Ovary (tissue), 3 donors: ENCODE results near the gene NAV2.

ENCODE experiments used
- CTCF ChIP-seq, 3 donors: fragments of 450-650 bp in 2 of 3; fragments of 200-600 bp in 1 of 3; IDR thresholded peaks; one replicate each; pipeline versions ENCODE4 v1.5.1 to v1.8.0; 2016 to 2022; ENCODE audit warnings: antibody characterized with exemption in 3 of 3, mild to moderate bottlenecking in 1 of 3
- EP300 ChIP-seq: sonication (generic); formaldehyde crosslinking; IDR thresholded peaks from one replicate; pipeline ENCODE4 v1.6.1; 2017; ENCODE audit warnings: antibody characterized with exemption
- POLR2A ChIP-seq: fragments of 450-650 bp; IDR thresholded peaks from one replicate; pipeline ENCODE4 v1.6.1; 2017; ENCODE audit warnings: antibody characterized with exemption, mild to moderate bottlenecking, moderate library complexity
- donor health status: DM: no; HTN: no; CAD: no.

DNA sequence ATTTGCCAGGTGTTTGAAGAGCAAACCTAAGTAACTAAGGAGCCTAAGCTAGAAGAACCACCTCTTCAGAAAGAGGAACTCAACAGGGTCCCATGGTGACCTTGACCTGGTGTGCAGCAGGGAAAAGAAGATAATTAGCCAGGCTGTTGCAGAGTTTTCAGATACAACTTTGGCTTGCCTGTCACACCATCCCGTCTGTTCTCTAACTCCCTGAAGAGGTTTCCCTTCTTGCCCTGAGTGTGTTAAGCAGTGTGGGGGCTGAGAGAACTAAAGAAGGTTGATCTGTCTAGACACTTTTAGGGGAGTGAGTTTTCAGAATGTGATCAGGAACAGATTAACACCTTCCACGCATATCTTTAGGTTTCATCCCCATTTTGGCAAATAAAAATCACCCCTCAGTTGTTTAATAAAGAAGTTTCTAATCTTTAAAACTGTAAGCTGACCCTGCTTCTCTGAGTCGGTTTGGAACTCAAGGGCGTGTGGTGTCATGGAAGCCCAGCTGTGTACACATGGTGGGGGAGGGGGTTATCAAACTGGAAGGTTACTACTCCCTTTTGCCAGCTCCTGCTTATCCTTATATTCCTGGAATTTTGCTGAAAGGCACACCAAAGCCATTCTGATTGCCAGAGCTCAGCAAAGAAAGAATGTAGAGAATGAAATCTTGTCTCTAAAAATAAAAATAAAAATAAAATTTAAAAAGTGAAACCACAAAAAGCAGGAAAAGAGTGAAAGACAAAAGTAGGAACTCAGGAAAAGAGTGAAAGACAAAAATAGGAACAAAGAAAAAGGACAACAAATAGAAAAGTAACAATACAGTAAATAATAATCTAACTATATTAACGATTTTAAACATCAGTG is 377.4 kb downstream of the NAV2 start:
- TF ChIP-seq CTCF (IDR thresholded peaks at IDR 0.05) (no peak), EP300 (no peak), POLR2A (no peak)
